BJ (cell line): Measurements from ENCODE around the gene C12orf42. TPM values are rescaled to one million over a fixed set of nuclear protein-coding genes. Genes with fewer than 3 reads are reported as not detected.

ENCODE experiments used
- CTCF ChIA-PET: fragments of 350-600 bp; formaldehyde crosslinking; extraction: SDS; loops from one replicate; lab custom pipeline; 2021; ENCODE audit warnings: antibody characterized with exemption, inconsistent platforms; lab: Yijun Ruan, JAX
- POLR2A ChIA-PET: fragments of 300-600 bp; sonication (Branson Sonifier 250); formaldehyde crosslinking; extraction: SDS; loops from one replicate; lab custom pipeline; 2021; ENCODE audit warnings: antibody characterized with exemption; lab: Charles Lee
- DNase-seq: peaks from one replicate; pipeline ENCODE4 v3.0.0-alpha.2; 2011; ENCODE audit warnings: low read depth
- H3K27me3 ChIP-seq: 2 replicates; pipeline ENCODE4 v1.6.0; 2011; ENCODE audit warnings: low read length; ENCODE audit not compliant: control insufficient read depth, insufficient read depth
- H3K36me3 ChIP-seq: 2 replicates; pipeline ENCODE4 v1.5.1; 2011; ENCODE audit warnings: low read length; ENCODE audit not compliant: control insufficient read depth, insufficient read depth
- H3K4me3 ChIP-seq: 2 replicates; pipeline ENCODE4 v1.5.1; 2011; ENCODE audit warnings: low read depth, mild to moderate bottlenecking, control low read depth, low read length
- CTCF ChIP-seq: IDR thresholded peaks from 2 replicates; pipeline ENCODE4 v1.5.1; 2011; ENCODE audit warnings: low read depth, mild to moderate bottlenecking, control low read depth, inconsistent platforms, low read length, moderate library complexity; ENCODE audit not compliant: insufficient read depth
- polyA plus RNA-seq: library from polyadenylated mRNA; depleted of rRNA; stranded (reverse); fragments of >200 nt; gene quantifications from 2 replicates; pipeline ENCODE4 v1.2.3, GENCODE V29; 2011

C12orf42 gene
- polyA plus RNA-seq, 1 experiment: not detected

DNA sequence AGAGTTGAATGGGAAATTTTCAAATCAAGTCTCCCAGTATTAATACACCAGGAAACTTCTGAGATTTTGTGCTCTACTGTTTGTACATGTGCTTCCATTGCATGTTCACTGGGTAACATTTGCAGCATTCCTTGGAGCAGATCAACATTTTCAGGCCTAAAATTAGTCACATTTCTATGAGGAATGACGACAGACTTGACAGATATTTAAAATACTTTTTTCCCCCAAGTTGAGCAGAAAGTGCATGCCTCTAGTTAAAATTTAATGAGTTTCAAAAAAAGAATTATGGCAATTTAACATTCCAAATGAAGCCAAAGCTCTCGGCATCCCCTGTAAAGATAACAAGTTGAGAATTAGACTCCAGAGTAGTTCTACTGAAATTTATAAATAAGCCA, 72.3 kb downstream of the C12orf42 start:
- POLR2A ChIA-PET: no interaction called here

GRCh38 chr12:103422746-103423515, 72.8 kb downstream of the C12orf42 start:
- no peak overlapping the region for H3K4me3 ChIP-seq
- H3K27me3 ChIP-seq: no peaks in the 10 kb centered on the region
- H3K36me3 ChIP-seq: no peaks in the 10 kb centered on the region
- no peak for TF ChIP-seq CTCF
- POLR2A ChIA-PET: no interaction called here
- DNase-seq: no peak
- CTCF ChIA-PET: no interaction called here

More for the DNA sequence above, 72.3 kb downstream of the C12orf42 start:
- Histone ChIP-seq H3K27me3 (no peaks in the 10 kb centered on the region), H3K36me3 (no peaks in the 10 kb centered on the region), H3K4me3 (no peak overlapping the region)
- TF ChIP-seq CTCF: no peak
- DNase-seq: no peak
- CTCF ChIA-PET: no interaction called here

DNA sequence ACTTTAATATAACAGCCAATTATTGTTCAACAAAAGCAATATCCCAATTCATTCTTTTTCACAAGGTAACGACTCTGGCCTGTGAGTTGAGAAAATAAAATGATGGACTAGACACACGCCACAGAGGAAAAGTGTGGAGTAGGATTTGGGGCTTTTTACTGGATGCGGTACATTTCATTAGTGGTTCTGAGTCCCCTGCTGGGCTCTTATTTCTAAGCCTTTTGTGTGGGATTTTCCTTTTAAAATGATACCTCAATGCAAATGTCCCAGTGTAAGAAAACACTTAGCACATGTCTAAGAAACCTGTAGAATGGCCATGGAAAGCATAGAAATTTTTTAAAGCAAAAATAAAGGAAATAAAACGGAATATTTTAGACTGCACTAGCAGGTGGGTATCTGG, 73.4 kb downstream of the C12orf42 start:
- ChIA-PET CTCF (no interaction called here), POLR2A (no interaction called here)
- Histone ChIP-seq H3K27me3 (no peaks in the 10 kb centered on the region), H3K36me3 (no peaks in the 10 kb centered on the region), H3K4me3 (no peak overlapping the region)
- no peak for TF ChIP-seq CTCF
- no peak for DNase-seq

- no peak overlapping the region for H3K4me3 ChIP-seq
- no peak for DNase-seq
- ChIA-PET POLR2A (no interaction called here), CTCF (no interaction called here)
- no peaks in the 10 kb centered on the region for H3K36me3 ChIP-seq
- no peak for TF ChIP-seq CTCF
- no peaks in the 10 kb centered on the region for H3K27me3 ChIP-seq
Observed at GRCh38 chr12:103421402-103421801, 74.4 kb downstream of the C12orf42 start.

GRCh38 chr12:103415681-103416080, 80.1 kb downstream of the C12orf42 start:
- no peaks in the 10 kb centered on the region for H3K36me3 ChIP-seq
- no peak for TF ChIP-seq CTCF
- no peak overlapping the region for H3K4me3 ChIP-seq
- ChIA-PET CTCF (no interaction called here), POLR2A (no interaction called here)
- DNase-seq: no peak
- no peaks in the 10 kb centered on the region for H3K27me3 ChIP-seq
